COLO668 (cell line): ENCODE measurements around the gene UBE2U.
"Not testable (repeated sequence)": the region's sequence is repeated elsewhere in the genome, so short reads cannot be mapped to it uniquely, and the experiment has no call there.

Experiments used
- DNase-seq: peaks from one replicate; lab custom pipeline; 2025; ENCODE audit not compliant: unreplicated experiment; lab: John Stamatoyannopoulos, UW

The UBE2U gene

DNA sequence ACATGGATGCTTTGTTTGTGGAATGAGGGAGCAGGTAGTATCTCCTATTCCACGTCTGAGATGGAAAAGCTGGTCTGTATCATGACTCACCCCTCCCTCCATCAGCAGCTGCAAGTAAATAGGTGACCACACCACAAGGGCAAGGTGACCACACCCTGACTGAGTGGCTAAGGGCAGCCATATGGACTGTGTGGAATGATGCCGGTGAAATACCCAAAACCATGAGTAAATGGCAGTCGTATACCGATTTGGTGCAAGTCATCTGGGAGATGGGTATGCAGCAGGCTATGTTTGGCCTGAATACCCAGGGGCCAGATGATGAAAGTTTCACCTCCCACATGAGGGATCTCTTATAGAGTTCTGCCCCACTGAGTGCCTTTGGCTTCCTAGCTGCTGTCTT, 15.8 kb upstream of the UBE2U start:
- DNase-seq: no peak

DNA sequence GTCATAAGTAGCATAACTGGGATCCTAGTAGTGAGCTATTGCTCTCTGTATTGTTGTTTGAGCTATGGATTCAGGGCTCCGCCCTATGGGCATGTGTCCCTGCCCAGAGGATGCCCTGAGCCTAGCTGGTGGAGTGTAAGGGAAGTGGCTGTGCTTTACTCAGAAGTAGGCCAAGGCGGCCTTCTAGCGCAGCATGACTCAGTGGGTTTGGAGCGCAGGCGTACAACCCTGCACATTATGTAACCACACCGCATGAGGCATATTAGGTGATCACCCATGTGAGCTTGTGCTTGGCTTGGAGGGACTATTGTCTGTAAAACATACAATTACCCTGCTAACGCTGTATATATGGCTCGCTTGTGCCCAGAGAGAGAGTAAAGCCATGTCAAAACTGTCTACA, 11.1 kb upstream of the UBE2U start:
- no peak for DNase-seq

DNA sequence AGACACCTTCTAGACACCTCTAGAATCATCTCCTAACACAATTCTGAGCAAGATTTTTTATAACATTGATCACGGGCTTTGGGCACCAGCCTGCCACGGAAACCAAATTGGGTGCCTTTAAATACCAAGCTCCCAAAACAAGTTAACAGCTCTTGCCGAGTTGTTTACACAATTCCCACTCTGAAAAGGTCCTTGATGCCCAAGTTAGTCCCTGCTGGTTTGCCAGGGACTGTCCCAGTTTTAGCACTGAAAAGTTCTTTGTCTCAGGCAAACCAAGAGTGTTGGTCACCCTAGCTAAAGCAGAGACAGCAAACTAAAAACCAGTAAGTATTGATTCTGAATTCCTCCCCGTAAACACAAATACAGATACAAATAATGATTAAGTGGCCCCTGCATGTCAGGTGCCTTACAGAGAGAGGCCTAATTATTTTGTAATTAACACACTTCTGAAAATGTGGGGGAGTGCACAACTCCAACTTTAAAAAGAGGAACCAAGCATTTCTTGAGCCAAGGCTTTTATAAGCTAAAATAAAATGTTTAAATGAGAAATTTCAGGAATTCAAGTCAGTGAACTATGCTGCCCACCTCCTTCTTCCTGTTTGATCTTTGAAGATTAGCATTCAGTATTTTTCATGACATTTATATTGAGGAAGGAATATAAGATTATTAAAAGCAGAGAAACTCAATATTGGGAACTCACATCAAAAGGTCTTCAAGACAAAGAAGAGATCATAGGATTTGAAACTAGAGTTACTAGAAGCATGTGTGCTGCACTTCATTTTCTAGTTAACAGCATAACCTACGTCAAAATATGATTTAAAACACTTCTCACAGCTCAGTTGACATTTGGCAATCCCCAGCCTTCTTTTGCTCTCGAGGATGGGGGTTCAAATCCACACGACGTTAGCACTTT, 9.0 kb upstream of the UBE2U start:
- no peak for DNase-seq

DNA sequence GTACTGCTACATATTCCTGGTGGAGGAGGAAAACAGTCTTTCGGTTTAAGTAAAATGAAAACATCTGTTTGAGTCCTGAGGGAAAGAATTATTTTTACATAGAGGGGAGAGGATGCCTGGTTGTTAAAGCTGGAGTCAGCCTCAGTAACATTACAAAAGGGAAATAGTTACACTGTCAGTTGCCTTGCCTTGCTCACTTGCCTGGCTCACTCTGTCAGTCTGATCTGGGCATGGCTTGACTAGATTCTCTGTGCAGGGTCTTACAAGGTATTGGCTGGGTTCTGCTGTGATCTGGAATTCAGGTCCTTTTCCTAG, 8.4 kb upstream of the UBE2U start:
- no peak for DNase-seq

DNA sequence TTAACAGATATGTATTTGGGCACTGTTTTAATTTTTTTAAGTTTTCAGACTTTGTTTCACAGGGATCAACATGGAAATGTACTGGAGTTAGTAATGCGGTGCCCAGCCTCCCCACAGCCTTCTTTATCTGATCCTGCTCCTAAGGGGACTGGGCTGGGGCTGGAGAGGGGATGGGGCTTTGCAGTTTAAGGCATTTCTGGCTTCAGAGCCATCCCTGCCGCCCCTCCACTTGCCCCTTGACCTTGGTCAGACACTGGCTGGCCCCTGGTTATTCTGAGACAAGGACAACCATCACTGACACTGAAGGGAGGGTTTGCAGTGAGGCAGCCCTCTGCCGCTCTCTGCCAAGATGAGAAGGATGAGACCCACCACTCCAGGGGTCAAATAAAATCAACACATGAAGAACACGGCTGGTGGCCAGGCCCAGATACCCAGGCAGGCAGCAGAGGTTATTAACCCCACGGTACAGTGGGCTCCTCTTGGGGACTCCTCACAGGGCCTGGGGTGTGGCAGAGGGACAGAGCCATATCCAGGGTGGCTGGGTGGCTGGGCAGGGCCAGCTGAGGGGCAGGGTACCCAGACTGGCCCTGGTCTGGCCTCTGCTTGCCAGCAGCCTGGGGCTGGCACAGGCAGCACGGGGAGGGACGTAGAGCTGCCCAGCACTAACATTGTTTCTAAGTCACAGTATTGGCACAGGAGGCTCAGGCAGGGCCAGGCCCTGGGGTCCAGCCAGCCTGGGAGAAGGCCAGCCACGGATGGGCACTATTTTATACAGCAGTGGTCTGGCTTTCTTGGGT, 7.2 kb upstream of the UBE2U start:
- no peak for DNase-seq

DNA sequence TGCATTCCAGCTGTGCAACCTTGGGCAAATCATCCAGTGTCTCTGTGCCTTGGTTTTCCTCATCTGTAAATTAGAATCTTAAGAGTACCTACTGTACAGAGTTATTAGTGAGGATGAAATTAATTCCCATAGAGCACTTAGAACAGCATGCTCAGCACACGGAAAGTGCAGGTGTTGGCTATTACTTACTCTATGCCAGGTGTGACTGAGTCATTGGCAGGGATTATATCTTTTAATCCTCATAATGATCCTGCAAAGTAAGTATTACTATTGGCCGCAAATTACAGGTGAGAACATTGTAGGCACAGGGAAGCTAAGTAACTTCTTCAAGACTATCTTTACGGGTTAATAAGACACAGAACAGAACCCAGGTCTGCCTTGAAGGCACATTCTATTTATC, 6.3 kb upstream of the UBE2U start:
- no peak for DNase-seq

DNA sequence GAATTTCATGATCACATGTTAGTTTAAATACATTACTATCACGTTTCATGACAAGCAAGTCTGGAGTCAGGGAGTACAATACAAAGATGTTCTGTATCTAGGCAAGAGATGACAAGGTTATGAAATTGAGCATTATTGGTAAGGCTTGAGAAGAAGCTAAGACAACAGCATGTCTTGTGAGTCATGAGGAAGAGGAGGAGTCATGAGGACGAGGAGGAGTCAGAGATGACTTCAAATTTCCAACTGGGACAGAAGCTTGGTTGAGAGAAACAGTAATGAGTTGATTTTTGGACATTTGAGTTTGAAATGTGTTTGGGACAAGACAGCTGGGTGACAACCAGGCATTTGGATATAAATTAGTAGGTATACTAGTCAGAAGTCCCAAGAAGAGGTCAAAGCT, 4.3 kb upstream of the UBE2U start:
- DNase-seq: no peak

DNA sequence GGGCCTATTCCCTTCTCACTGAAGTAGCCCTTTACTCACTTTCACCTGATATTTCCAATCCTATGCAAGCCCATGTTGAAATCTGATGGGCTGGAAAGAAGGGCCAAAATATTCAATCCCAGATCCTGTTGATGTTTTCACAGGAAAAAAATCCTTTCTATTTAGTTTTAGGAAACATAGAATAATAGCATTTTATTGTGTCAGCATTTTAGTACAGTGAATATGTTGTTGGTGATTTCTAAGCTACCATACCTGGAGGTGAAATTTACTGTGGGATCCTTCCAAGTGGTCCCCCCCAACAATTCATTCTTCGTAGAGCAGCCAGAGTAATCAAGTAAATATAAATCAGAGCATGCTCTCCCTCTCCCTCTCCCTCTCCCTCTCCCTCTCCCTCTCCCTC, 3.4 kb upstream of the UBE2U start:
- DNase-seq: no peak

DNA sequence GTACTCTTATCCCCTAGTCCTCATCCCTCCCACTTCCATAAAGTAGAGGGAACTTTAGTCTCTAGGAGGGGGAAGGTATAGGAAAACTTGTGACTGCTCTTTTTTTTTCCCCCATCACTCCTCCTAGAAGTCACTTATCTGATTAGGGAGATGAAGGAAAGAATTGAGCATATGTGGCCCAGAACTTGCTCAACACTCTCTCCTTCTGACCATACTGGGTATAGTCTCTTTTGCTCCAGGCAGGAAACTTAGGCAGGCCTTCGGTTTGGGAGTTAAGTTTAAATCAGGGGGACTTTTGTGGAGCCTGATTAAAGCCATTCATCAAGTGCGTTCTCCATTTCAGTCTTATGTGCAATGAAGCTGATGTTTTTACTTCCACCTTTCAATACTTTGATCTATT, 5.8 kb downstream of the UBE2U start:
- DNase-seq: no peak

DNA sequence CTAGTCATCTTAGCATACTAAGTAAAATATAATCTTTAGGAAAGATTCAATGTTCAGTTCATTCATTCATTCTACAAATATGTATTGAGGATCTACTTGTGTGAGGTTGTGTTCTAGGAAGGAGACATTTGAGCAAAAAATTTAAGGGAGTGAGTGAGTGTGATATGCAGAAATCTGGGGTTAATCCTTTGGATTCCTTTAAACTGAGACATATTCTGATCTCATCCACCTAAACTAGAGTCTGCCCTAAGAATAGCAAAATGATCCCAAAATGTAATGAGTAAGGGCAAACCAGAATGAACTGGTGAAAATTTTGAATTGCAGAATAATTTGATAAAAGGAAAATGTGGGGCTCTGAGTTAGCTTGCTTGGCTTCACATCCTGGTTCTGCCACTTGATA, 8.6 kb downstream of the UBE2U start:
- DNase-seq: no peak

DNA sequence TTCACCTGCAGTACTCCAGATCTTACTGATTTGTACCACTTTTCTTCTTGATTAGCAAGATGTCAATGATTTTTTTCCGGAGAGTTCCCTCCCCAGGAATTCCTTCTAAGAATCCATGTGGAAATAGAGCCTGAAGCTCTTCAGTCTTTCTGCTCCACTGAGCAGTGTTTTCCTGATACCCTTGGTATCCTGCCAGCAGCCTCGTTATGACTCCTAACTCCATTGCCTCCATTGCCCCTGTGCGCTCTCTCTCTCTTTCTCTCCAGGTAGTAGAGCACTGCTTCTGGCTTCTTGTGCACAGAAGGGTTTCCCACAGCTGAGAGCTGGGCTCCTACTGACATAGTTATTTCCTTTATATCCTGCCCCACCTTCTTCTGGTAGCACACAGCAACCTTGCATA, 12.2 kb downstream of the UBE2U start:
- no peak for DNase-seq

DNA sequence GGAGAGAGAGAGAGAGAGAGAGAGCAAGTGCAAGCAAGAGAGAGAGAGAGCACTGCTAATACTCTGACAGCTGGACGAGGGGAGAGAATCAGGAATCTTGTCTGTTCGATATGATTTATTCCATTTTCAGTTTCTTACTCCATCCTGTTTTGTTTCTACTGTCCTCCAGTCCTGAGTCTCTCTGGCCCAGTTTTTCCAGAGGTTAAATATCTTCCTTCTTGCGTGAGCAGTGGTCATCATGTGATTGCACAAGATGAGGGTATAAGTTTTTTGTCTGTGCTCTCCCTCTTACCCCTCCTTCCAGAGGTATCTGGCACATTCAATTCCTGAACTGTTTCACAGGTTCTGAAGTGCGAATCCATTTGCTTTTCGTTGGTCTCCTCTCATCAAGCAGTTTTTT, 16.8 kb downstream of the UBE2U start:
- DNase-seq: no peak

DNA sequence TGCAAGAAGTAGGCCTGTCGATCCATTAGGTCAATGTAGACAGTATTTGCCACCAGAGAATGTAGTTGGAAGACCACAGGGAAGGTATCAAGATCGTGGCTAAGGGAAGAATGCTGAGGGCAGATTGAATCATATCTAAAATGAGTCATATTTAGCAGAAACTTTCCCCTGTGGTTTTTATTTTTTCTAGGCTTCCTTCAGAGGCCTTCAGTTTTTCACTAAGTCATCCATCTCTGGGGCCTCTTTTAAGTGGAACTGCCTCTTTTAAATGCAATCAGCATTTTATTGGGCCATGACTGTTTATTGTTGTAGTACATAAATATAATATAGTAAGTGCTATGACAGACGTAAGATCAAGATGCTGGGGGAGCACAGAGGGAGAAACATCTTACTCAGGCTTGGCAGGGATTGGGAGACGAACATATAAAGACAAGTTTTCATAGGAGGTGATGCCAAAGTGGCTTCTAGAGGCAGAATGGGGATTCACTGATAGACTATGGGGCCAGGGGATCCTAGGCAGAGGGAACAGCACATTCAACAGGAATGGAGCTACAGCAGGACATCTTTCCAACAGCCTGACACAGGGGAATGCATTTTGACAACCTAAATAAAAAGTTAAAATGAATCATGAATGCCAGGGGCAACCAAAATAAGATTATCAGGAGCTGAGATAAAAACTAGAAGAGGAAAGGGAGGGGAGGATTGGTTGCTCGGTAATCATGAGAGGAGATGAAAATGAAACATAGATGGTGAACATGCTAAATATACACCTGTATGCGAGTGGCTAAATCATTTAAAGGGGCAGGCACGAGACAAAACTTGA, 20.1 kb downstream of the UBE2U start:
- no peak for DNase-seq

DNA sequence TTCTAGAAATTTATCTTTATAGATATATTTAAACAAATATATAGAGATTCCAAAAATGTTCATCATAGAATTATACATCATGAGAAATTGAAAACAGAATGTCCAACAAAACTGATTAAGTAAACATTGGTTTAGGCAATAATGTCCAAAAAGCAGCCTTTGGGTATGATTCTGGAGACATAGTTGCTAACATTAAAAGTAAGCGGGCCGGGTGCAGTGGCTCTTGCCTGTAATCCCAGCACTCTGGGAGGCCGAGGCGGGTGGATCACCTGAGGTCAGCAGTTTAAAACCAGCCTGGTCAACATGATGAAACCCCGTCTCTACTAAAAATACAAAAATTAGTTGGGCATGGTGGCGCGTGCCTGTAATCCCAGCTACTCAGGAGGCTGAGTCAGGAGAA, 20.8 kb downstream of the UBE2U start:
- not testable (repeated sequence) for DNase-seq

DNA sequence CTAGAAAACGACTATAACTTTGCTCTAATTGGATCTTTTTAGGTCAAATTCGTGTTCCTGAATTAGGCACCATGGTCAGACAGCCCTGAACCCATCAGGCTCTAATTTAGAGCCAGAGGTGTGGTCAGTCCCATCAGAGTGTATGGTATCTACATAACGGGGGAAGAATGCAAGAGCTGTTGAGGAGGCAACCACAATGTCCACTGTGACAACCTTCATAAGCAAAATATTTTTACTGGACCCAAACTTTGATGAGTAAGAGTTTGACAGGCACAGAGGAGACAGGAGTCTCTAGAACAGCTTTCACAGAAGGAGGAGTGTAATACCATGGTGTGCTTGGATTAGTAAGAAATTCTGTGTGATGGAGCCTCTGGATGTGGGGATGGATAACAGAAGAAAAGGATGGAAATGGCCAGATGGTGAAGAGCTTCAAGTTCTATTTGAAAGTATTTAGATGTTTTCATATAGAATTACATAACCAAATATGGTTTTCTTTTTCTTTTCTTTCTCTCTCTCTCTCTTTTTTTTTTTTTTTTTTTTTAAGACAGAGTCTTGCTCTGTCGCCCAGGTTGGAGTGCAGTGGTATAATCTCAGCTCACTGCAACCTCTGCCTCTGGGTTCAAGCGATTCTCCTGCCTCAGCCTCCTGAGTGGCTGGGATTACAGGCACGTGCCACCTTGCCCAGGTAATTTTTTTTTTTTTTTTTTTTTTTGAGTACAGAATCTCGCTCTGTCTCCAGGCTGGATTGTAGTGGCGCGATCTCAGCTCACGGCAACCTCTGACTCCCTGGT, 24.9 kb downstream of the UBE2U start:
- DNase-seq: no peak

DNA sequence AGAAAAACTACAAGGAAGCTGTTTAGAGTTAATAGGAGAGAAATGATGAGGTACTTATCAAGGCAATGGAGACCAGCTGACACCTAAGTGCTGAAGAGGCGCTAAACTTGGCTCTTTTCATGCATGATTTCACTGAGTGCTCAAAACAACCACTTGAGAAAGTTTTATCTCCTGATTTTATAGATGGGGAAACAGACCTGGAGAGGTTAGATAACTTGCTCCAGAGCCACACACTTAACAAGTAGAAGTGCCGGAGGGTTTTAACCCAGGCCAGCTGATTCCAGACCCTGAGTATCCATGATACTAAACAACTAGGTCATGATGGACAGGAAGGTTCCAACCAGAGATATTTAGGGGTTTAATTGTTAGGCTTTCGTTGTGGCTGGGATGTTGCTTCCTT, 25.9 kb downstream of the UBE2U start:
- no peak for DNase-seq

DNA sequence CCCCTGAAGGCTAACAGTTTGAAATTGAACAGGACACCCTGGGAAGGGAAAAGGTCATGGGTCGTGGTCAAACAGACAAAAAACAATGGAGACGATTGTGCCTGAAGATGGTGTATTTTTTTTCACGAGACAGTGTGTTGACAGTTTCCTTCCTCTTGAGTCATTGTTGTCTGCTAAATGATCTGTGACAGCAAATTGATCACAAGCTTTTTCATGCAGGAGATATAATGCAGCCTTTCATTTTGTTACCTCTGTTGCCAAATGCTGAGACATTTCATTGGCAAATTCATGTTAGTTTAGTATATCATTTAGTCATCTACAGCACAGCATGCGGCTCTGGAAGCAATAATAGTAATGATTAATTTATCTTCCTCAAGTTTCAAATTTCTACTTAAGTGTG, 27.7 kb downstream of the UBE2U start:
- peak; percentile 54 for DNase-seq

DNA sequence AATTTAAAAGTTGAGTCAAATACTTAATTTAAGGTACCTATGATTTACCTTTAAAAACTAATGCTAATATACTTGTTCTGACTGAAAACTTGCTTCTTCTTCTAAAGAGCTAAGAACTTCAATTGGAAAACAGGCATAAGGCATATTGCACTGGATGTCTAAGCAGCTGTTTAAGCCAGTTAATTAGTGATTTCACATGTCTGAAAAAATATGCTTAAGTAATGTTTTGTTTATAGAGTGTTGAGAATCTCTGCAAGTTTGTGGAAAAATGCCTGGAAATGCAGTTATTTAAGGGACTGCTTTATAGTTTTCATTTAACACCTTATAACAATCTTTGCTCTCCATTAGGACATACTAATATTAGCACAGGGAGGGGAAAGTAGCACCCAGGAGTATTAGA, 28.2 kb downstream of the UBE2U start:
- DNase-seq: no peak

DNA sequence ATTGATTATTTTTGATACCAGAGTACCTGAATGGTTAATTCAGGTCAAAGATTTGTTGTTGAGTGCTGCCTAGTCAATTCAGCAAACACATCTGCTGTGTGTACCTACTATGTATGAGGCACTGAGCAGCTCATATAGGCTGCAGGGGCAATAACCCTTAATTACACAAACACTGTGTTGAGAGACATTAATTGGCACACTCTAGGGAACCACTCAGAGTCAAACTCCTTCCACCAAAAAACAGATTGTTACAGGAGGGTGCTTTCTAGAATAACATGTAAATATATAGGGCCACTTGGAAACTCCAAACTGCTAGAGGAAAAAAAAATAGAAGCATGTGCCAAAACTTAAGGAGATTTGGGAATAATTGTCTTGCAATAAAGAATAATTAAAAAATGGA, 31.3 kb downstream of the UBE2U start:
- no peak for DNase-seq

DNA sequence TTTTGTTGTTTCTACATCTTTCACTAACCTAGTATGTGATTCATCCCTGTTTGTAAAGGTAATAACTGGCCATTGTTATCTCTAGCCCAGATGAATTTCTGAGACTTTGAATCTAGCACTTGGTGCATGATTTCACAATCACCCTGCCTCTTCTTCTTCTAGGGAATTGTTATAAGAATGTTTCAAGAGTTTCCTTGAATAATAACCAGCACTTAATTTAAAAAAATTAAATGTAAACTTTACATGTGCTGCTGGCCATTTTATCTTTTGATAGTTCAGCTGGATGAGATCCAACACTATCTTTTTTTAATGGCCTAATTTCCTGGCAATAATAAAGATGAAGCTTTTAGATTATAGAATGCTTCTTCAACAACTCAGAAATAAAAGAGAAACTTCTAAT, 31.8 kb downstream of the UBE2U start:
- no peak for DNase-seq

DNA sequence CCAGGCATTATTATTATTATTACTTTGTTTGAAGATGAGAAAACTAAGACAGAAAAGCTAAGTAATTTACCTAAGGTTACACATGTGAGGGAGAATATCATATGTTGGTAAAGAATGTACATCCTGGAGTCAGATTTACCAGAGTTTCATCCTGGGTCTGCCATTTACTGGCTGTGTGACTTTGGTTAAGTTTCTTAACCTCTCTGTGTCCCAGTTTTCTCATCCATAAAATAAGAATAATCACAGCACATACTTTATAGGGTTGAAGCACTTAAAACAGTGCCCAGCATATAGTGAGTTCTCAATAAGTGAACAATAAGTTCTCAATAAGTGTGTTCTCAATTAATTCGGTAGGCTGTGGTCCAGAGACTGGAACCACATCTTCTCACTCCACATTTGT, 32.5 kb downstream of the UBE2U start:
- no peak for DNase-seq
